ENCODE data around the gene EFNA5.

DNA sequence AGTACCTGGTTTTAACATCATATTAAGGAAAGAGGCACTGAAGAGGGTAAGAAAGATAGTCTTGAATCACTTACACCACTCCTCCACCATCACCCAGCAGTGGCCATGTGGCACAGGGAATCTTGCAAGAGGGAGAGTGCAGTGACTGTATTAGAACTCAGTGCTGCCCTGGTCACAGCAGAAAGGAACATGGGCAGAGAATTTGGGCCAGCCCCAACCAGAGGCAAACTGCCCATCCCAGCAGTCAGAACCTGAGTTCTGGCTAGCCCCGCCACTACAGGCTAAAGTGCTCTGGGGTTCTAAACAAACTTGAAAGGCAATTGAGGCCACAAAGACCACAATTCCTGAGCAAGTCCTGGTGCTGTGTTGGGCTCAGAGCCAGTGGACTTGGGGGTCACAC lies 16.7 kb upstream of the EFNA5 start:
- TF ChIP-seq POLR2A (IDR thresholded peaks at IDR 0.05; ENCODE audit: low read length) (no peak), GATA1 (IDR thresholded peaks at IDR 0.05; ENCODE audit: low read depth, low read length) (no peak)

Measured in erythroblast (primary cell).